Measurements from ENCODE around the gene RFX2.

The RFX2 gene

DNA sequence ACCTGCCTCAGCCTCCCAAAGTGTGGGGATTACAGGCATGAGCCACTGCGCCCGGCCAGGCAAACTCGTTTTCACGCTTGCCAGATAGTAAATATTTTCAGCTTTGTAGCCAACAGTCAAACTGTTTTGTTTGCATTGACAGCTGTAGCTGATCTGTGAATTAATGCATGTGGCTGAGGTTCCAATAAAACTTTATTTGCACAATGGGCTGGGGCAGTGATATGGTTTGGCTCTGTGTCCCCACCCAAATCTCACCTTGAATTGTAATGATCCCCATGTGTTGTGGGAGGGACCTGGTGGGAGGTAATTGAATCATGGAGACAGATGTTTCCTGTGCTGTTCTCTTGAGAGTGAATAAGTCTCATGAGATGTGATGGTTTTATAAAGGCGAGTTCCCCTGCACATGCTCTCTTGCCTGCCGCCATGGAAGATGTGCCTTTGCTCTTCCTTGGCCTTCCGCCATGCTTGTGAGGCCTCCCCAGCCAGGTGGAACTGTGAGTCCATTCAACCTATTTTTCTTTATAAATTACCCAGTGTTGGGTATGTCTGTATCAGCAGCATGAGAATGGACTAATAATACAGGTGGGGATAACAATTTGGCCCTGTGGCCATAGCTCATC lies 110.0 kb downstream of the RFX2 start:
- no peak overlapping the region for H2AK5ac ChIP-seq (ENCODE audit: low read depth, low read length)
- no peak overlapping the region for H3K4me3 ChIP-seq (ENCODE audit: low read length in 2 of 2)
- H2BK120ac ChIP-seq (ENCODE audit: low read depth, low read length) = no peak overlapping the region
- no peak overlapping the region for H3K9ac ChIP-seq (ENCODE audit: low read depth, low read length, poor library complexity)
- H3K27ac ChIP-seq (replicated peaks; ENCODE audit: low read length) = no peak overlapping the region
- H3K9me3 ChIP-seq (replicated peaks in 1 of 2; ENCODE audit: control insufficient read depth in 2 of 2, insufficient read depth in 1 of 2, low read depth in 1 of 2, low read length in 2 of 2) = peaks cover 0 to 11% of the 10 kb centered on the region in 2 donors
- no peak overlapping the region for H3K4me2 ChIP-seq (ENCODE audit: insufficient read depth, low read length, poor library complexity, severe bottlenecking)
- no peak overlapping the region for H2BK5ac ChIP-seq (ENCODE audit: low read length)
- H3K23ac ChIP-seq (ENCODE audit: low read depth, low read length, poor library complexity) = no peak overlapping the region
- H3K27me3 ChIP-seq (ENCODE audit: control insufficient read depth in 3 of 3, insufficient read depth in 3 of 3, low read depth in 1 of 3, low read length in 3 of 3) = no peaks in the 10 kb centered on the region
- no peak overlapping the region for H2AFZ ChIP-seq (ENCODE audit: low read length)
- no CpG with 5 or more reads among the region's 7 CpGs for WGBS, 2 donors (ENCODE audit: extremely low coverage in 2 of 2, insufficient read length in 2 of 2, insufficient replicate concordance in 1 of 2)
- H2BK12ac ChIP-seq (ENCODE audit: low read length) = no peak overlapping the region
- no peak overlapping the region for H4K8ac ChIP-seq (ENCODE audit: low read depth, low read length)
- H3K4me1 ChIP-seq (ENCODE audit: control insufficient read depth in 2 of 2, insufficient read depth in 1 of 2, low read depth in 1 of 2, low read length in 2 of 2) = no peaks in the 10 kb centered on the region
- H2BK15ac ChIP-seq (ENCODE audit: low read length) = no peak overlapping the region
- no peak overlapping the region for H4K91ac ChIP-seq (ENCODE audit: low read depth, low read length, poor library complexity)
- H3K18ac ChIP-seq (ENCODE audit: low read length) = no peak overlapping the region
- no peak overlapping the region for H3K14ac ChIP-seq (ENCODE audit: low read length)
- no peak for DNase-seq (ENCODE audit: low spot score)
- H3K36me3 ChIP-seq (replicated peaks in 1 of 2; ENCODE audit: control insufficient read depth in 2 of 2, insufficient read depth in 2 of 2, low read length in 2 of 2) = peaks cover 2 to 81% of the 10 kb centered on the region in 2 donors
- H3K79me1 ChIP-seq (ENCODE audit: low read depth, low read length) = no peaks in the 10 kb centered on the region
- no peak overlapping the region for H3K4ac ChIP-seq (ENCODE audit: low read length)

DNA sequence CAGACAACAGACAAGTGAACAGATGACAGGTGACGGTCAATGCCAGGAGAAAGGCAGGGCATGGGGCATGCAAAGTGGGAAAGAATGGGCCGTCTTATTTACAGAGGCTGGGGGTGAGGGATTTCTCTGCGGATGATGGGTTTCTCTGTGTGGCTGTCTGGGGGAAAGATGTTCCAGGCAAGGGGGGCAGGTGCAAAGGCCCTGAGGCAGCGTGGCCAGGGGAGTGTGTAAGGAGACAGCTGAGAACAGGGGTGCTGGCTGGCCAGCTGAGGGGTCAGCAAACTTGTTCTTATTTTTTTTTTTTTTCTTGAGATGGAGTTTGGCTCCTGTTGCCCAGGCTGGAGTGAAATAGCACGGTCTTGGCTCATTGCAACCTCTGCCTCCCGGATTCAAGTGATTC lies 110.6 kb downstream of the RFX2 start:
- Histone ChIP-seq H3K4me3 (ENCODE audit: low read length in 2 of 2) (no peak overlapping the region), H2BK120ac (ENCODE audit: low read depth, low read length) (no peak overlapping the region), H3K27me3 (ENCODE audit: control insufficient read depth in 3 of 3, insufficient read depth in 3 of 3, low read depth in 1 of 3, low read length in 3 of 3) (no peaks in the 10 kb centered on the region), H2AFZ (ENCODE audit: low read length) (no peak overlapping the region), H2AK5ac (ENCODE audit: low read depth, low read length) (no peak overlapping the region), H3K18ac (ENCODE audit: low read length) (no peak overlapping the region), H3K79me1 (ENCODE audit: low read depth, low read length) (no peaks in the 10 kb centered on the region), H4K8ac (ENCODE audit: low read depth, low read length) (no peak overlapping the region), H2BK5ac (ENCODE audit: low read length) (no peak overlapping the region), H3K14ac (ENCODE audit: low read length) (no peak overlapping the region), H2BK12ac (ENCODE audit: low read length) (no peak overlapping the region), H3K36me3 (replicated peaks in 1 of 2; ENCODE audit: control insufficient read depth in 2 of 2, insufficient read depth in 2 of 2, low read length in 2 of 2) (peaks cover 2 to 79% of the 10 kb centered on the region in 2 donors), H3K9ac (ENCODE audit: low read depth, low read length, poor library complexity) (no peak overlapping the region), H4K91ac (ENCODE audit: low read depth, low read length, poor library complexity) (no peak overlapping the region), H2BK15ac (ENCODE audit: low read length) (no peak overlapping the region), H3K4me2 (ENCODE audit: insufficient read depth, low read length, poor library complexity, severe bottlenecking) (no peak overlapping the region), H3K4me1 (ENCODE audit: control insufficient read depth in 2 of 2, insufficient read depth in 1 of 2, low read depth in 1 of 2, low read length in 2 of 2) (no peaks in the 10 kb centered on the region), H3K27ac (replicated peaks; ENCODE audit: low read length) (no peak overlapping the region), H3K23ac (ENCODE audit: low read depth, low read length, poor library complexity) (no peak overlapping the region), H3K4ac (ENCODE audit: low read length) (no peak overlapping the region), H3K9me3 (replicated peaks in 1 of 2; ENCODE audit: control insufficient read depth in 2 of 2, insufficient read depth in 1 of 2, low read depth in 1 of 2, low read length in 2 of 2) (peaks cover 0 to 11% of the 10 kb centered on the region in 2 donors)
- no CpG with 5 or more reads among the region's 6 CpGs for WGBS, 2 donors (ENCODE audit: extremely low coverage in 2 of 2, insufficient read length in 2 of 2, insufficient replicate concordance in 1 of 2)
- DNase-seq (ENCODE audit: low spot score) = no peak

DNA sequence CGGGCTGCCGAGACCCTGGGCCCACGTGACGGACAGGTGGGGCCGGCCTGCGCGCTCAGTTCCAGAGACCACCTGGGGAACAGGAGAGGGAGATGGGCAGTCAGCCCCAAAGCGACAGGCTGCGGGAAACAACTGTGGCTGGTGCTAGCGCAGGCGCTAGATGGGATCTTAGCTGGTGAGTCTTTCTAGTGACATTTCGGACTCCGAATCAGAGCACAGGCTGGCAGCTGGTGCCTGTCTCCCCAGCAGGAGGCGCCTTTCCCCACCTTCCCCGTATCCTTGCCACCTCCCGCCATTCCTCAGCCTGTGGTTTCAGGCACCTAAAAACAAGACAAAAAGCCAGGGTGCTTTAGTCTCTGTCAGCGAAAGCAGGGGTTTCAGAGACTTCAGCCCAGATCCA lies 112.9 kb downstream of the RFX2 start:
- WGBS, 2 donors (ENCODE audit: extremely low coverage in 2 of 2, insufficient read length in 2 of 2, insufficient replicate concordance in 1 of 2) = no CpG with 5 or more reads among the region's 17 CpGs
- Histone ChIP-seq H2AFZ (ENCODE audit: low read length) (no peak overlapping the region), H3K36me3 (replicated peaks in 1 of 2; ENCODE audit: control insufficient read depth in 2 of 2, insufficient read depth in 2 of 2, low read length in 2 of 2) (peaks cover 2 to 69% of the 10 kb centered on the region in 2 donors), H4K91ac (ENCODE audit: low read depth, low read length, poor library complexity) (no peak overlapping the region), H2AK5ac (ENCODE audit: low read depth, low read length) (no peak overlapping the region), H2BK5ac (ENCODE audit: low read length) (peak overlapping the region; percentile 53), H4K8ac (ENCODE audit: low read depth, low read length) (no peak overlapping the region), H3K27ac (replicated peaks; ENCODE audit: low read length) (no peak overlapping the region), H3K23ac (ENCODE audit: low read depth, low read length, poor library complexity) (no peak overlapping the region), H3K27me3 (ENCODE audit: control insufficient read depth in 3 of 3, insufficient read depth in 3 of 3, low read depth in 1 of 3, low read length in 3 of 3) (no peaks in the 10 kb centered on the region), H3K4me2 (ENCODE audit: insufficient read depth, low read length, poor library complexity, severe bottlenecking) (no peak overlapping the region), H2BK12ac (ENCODE audit: low read length) (no peak overlapping the region), H3K18ac (ENCODE audit: low read length) (peak overlapping the region; percentile 28), H3K4ac (ENCODE audit: low read length) (no peak overlapping the region), H3K9me3 (replicated peaks in 1 of 2; ENCODE audit: control insufficient read depth in 2 of 2, insufficient read depth in 1 of 2, low read depth in 1 of 2, low read length in 2 of 2) (peaks cover 0 to 11% of the 10 kb centered on the region in 2 donors), H3K4me3 (ENCODE audit: low read length in 2 of 2) (no peak overlapping the region), H3K9ac (ENCODE audit: low read depth, low read length, poor library complexity) (no peak overlapping the region), H3K14ac (ENCODE audit: low read length) (no peak overlapping the region), H3K4me1 (ENCODE audit: control insufficient read depth in 2 of 2, insufficient read depth in 1 of 2, low read depth in 1 of 2, low read length in 2 of 2) (peaks cover 0 to 6% of the 10 kb centered on the region in 2 donors), H2BK15ac (ENCODE audit: low read length) (no peak overlapping the region), H2BK120ac (ENCODE audit: low read depth, low read length) (no peak overlapping the region), H3K79me1 (ENCODE audit: low read depth, low read length) (no peaks in the 10 kb centered on the region)
- DNase-seq (ENCODE audit: low spot score) = no peak

DNA sequence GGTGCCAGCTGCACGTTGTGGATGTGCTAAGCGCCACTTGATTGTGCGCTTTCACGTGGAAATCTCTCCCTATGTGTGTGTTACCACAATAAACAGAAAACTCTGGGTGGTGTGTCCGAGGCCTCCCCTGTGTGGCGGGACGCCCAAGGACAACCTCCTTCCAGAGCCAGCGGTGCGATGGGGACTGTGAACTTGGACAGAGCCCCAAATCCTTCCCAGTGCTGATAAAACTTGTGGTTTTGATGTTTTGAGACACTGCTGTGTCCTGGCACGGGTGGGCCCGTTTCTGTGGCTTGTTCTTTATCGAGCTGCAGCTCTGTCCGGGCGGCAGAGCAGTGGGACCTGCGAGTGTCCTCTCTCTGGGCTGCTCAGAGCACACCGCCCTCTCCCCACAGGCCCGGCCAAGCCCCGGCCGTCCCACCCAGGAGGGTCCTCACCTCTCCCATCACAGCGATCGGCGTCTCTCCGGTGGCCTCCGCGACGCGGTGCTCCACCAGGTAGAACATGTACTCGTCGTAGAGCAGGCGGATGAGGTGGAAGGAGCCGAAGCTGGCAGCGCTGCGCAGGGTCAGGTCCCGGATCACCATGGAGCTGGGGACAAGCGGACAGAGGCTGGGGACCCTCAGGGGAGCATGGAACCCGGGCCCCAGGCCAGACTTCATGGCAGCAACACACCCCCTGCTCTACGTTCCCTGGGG lies 113.5 kb downstream of the RFX2 start:
- Histone ChIP-seq H3K4me3 (ENCODE audit: low read length in 2 of 2) (no peak overlapping the region), H4K8ac (ENCODE audit: low read depth, low read length) (no peak overlapping the region), H3K4me1 (ENCODE audit: control insufficient read depth in 2 of 2, insufficient read depth in 1 of 2, low read depth in 1 of 2, low read length in 2 of 2) (peaks cover 0 to 6% of the 10 kb centered on the region in 2 donors), H3K4ac (ENCODE audit: low read length) (no peak overlapping the region), H3K27me3 (ENCODE audit: control insufficient read depth in 3 of 3, insufficient read depth in 3 of 3, low read depth in 1 of 3, low read length in 3 of 3) (no peaks in the 10 kb centered on the region), H3K27ac (replicated peaks; ENCODE audit: low read length) (no peak overlapping the region), H3K36me3 (replicated peaks in 1 of 2; ENCODE audit: control insufficient read depth in 2 of 2, insufficient read depth in 2 of 2, low read length in 2 of 2) (peaks cover 2 to 69% of the 10 kb centered on the region in 2 donors), H2BK5ac (ENCODE audit: low read length) (peak overlapping the region; percentile 53), H3K14ac (ENCODE audit: low read length) (no peak overlapping the region), H3K23ac (ENCODE audit: low read depth, low read length, poor library complexity) (peak overlapping the region; percentile 57), H3K4me2 (ENCODE audit: insufficient read depth, low read length, poor library complexity, severe bottlenecking) (no peak overlapping the region), H3K9ac (ENCODE audit: low read depth, low read length, poor library complexity) (no peak overlapping the region), H2BK15ac (ENCODE audit: low read length) (no peak overlapping the region), H2BK12ac (ENCODE audit: low read length) (no peak overlapping the region), H4K91ac (ENCODE audit: low read depth, low read length, poor library complexity) (no peak overlapping the region), H3K79me1 (ENCODE audit: low read depth, low read length) (no peaks in the 10 kb centered on the region), H2AFZ (ENCODE audit: low read length) (no peak overlapping the region), H3K9me3 (replicated peaks in 1 of 2; ENCODE audit: control insufficient read depth in 2 of 2, insufficient read depth in 1 of 2, low read depth in 1 of 2, low read length in 2 of 2) (peaks cover 0 to 11% of the 10 kb centered on the region in 2 donors), H2AK5ac (ENCODE audit: low read depth, low read length) (no peak overlapping the region), H2BK120ac (ENCODE audit: low read depth, low read length) (no peak overlapping the region), H3K18ac (ENCODE audit: low read length) (no peak overlapping the region)
- WGBS, 2 donors (ENCODE audit: extremely low coverage in 2 of 2, insufficient read length in 2 of 2, insufficient replicate concordance in 1 of 2) = no CpG with 5 or more reads among the region's 37 CpGs
- DNase-seq (ENCODE audit: low spot score) = no peak
